K562 (cell line): Measurements from ENCODE around the gene DHRS3. TPM values are rescaled to one million over a fixed set of nuclear protein-coding genes. Genes with fewer than 3 reads are reported as not detected.

Experiments
- ARHGAP35 ChIP-seq: fragments of 450-650 bp; IDR thresholded peaks from 2 replicates; pipeline ENCODE4 v1.6.1; 2018; ENCODE audit not compliant: partially characterized antibody
- ARNT ChIP-seq, 2 experiments: fragments of 450-650 bp; IDR thresholded peaks; 2 replicates each; pipeline ENCODE4 v1.6.1; 2016; ENCODE audit warnings: mild to moderate bottlenecking in 1 of 2
- BDP1 ChIP-seq: IDR thresholded peaks from 3 replicates; pipeline ENCODE4 v1.6.1; 2011; ENCODE audit not compliant: insufficient read length, insufficient read depth
- CHD1 ChIP-seq: fragments of 200-600 bp; sonication (generic); IDR thresholded peaks from one replicate; pipeline ENCODE4 v1.6.1; 2012; ENCODE audit warnings: mild to moderate bottlenecking, moderate library complexity, low read length, inconsistent platforms
- ETS2 ChIP-seq: IDR thresholded peaks from 2 replicates; pipeline ENCODE4 v1.6.1; 2016; ENCODE audit warnings: borderline replicate concordance, missing genetic modification characterization, mild to moderate bottlenecking, moderate library complexity, missing compliant biosample characterization; ENCODE audit not compliant: poor library complexity, severe bottlenecking
- ETV1 ChIP-seq: fragments of 450-650 bp; conservative IDR thresholded peaks from 2 replicates; pipeline ENCODE4 v1.6.1; 2016; ENCODE audit warnings: missing genetic modification characterization, control low read depth, low read depth, missing compliant biosample characterization
- ETV5 ChIP-seq: sonication (generic); formaldehyde crosslinking; IDR thresholded peaks from 2 replicates; pipeline ENCODE4 v1.4.0; 2020; ENCODE audit warnings: low read depth, mild to moderate bottlenecking, missing genetic modification reagents
- FOXK2 ChIP-seq, 2 experiments: fragments of 450-650 bp; IDR thresholded peaks in 1 of 2; conservative IDR thresholded peaks in 1 of 2; 2 replicates each; pipeline ENCODE4 v1.6.1; 2016; ENCODE audit warnings: low read depth in 2 of 2, mild to moderate bottlenecking in 1 of 2
- MXI1 ChIP-seq: IDR thresholded peaks from 2 replicates; pipeline ENCODE4 v1.6.1; 2011; ENCODE audit warnings: low read depth, mild to moderate bottlenecking, improper control_type of control experiment, low read length
- POLR2A ChIP-seq: fragments of 450-650 bp; conservative IDR thresholded peaks from 2 replicates; pipeline ENCODE4 v1.6.1; 2016
- RFX5 ChIP-seq: IDR thresholded peaks from 2 replicates; pipeline ENCODE4 v1.6.1; 2011; ENCODE audit warnings: low read depth, mild to moderate bottlenecking, improper control_type of control experiment, low read length
- SAP30 ChIP-seq: fragments of 200-600 bp; sonication (generic); IDR thresholded peaks from 2 replicates; pipeline ENCODE4 v1.6.1; 2012; ENCODE audit warnings: borderline replicate concordance, low read depth, mild to moderate bottlenecking, moderate library complexity, low read length, control low read depth, inconsistent platforms; ENCODE audit not compliant: insufficient read depth, poor library complexity, severe bottlenecking
- SPI1 ChIP-seq: IDR thresholded peaks from 2 replicates; pipeline ENCODE4 v1.6.1; 2011; ENCODE audit warnings: low read depth, low read length, control low read depth, borderline replicate concordance
- STAG1 ChIP-seq: sonication (generic); formaldehyde crosslinking; IDR thresholded peaks from 2 replicates; pipeline ENCODE4 v1.5.0; 2020; ENCODE audit warnings: missing genetic modification reagents, borderline replicate concordance
- STAT5A ChIP-seq: IDR thresholded peaks from 2 replicates; pipeline ENCODE4 v1.6.1; 2012; ENCODE audit warnings: low read length, inconsistent platforms, borderline replicate concordance
- YBX1 ChIP-seq: fragments of 450-650 bp; IDR thresholded peaks from 2 replicates; pipeline ENCODE4 v1.7.1; 2016; ENCODE audit warnings: mild to moderate bottlenecking
- ZNF408 ChIP-seq: fragments of 250-450 bp; sonication (Bioruptor Pico); IDR thresholded peaks from 2 replicates; pipeline ENCODE4 v1.4.0; 2020; ENCODE audit warnings: low read depth, mild to moderate bottlenecking, moderate library complexity
- polyA plus RNA-seq, 8 experiments: library from polyadenylated mRNA; depleted of rRNA in 4 of 8; stranded (reverse) in 5 of 8; unstranded in 3 of 8; fragments of >200 nt; fragmentation: Nextera tagmentation in 2 of 8; fragmentation: Illumina TruSeq in 1 of 8; extraction: Ambion mirVana in 2 of 8; extraction: Trizol in 1 of 8; gene quantifications; 2 replicates each; pipeline versions ENCODE4 v1.2.1 to v1.2.3, GENCODE V29; 2011 to 2014; ENCODE audit warnings: inconsistent platforms in 1 of 8, missing spikeins in 1 of 8
- total RNA-seq, 7 experiments: library from RNA; depleted of rRNA in 6 of 7; stranded (reverse); fragments of >200 nt in 6 of 7; fragmentation: Illumina TruSeq in 2 of 7; extraction: Trizol in 2 of 7; gene quantifications; 2 replicates each; pipeline versions ENCODE4 v1.2.1 to v1.2.3, GENCODE V29; 2011 to 2021; ENCODE audit warnings: low replicate concordance in 1 of 7
- TF ChIP-seq, protein P1 (sequence below), 2 experiments: fragments of 250-450 bp in 1 of 2; fragments of 450-650 bp in 1 of 2; sonication (Bioruptor Pico) in 1 of 2; IDR thresholded peaks; 2 replicates each; pipeline versions ENCODE4 v1.6.1 to v1.8.0; 2016 to 2021; ENCODE audit warnings: mild to moderate bottlenecking in 2 of 2, moderate library complexity in 2 of 2, missing compliant biosample characterization in 1 of 2, missing genetic modification characterization in 1 of 2
- TF ChIP-seq, protein P2 (sequence below): fragments of 450-650 bp; IDR thresholded peaks from 2 replicates; pipeline ENCODE4 v1.6.1; 2016; ENCODE audit warnings: low read depth, mild to moderate bottlenecking, moderate library complexity
- TF ChIP-seq, protein P3 (sequence below): sonication (generic); formaldehyde crosslinking; IDR thresholded peaks from 2 replicates; pipeline ENCODE4 v1.8.1; 2023; ENCODE audit warnings: mild to moderate bottlenecking, missing genetic modification reagents
- TF ChIP-seq, protein P4 (sequence below): sonication (generic); formaldehyde crosslinking; IDR thresholded peaks from 2 replicates; pipeline ENCODE4 v1.8.0; 2022; ENCODE audit warnings: missing genetic modification reagents, mild to moderate bottlenecking, borderline replicate concordance

The DHRS3 gene
- total and polyA plus RNA-seq, 9 of the 15 experiments (the other 6 are each of a cell fraction or from before 2014, with no cell fraction given): 21.0 to 116 (median 58.7) TPM

DNA sequence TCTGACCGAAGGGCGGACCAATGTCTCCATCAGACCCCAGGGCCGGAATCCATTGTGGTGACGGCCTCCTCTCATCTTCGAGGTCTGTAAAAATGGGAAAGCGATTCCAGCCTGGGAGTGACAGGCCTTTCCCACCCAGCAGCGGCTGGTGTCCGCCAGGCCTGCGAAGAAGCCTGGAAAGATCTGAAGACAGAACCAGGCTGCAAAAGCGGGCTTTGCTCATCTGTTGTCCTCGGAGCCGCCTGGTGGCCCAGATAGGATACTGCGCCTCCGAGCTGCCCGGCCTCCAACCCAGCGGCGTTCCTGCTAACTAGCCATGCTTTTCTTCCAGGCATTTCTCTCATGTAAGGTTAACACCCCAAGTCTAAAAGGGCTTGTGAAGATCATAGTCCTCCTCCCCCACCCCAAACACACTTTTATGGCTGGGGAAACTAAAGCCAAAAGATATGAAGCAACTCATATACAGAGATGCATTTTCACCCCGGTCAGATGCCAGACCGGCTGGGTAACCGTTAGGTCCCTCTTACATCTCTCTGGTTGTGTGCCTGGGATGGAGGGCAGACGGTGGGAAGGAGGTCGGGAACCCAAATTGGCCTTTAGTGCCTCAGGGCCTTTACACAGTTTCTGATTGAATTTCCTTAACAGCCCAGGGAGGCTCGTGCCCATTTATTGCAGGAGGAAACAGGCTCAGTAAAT, 1.9 kb upstream of the DHRS3 start (continued):
- no peak for TF ChIP-seq ARHGAP35
- TF ChIP-seq, protein P1, sequence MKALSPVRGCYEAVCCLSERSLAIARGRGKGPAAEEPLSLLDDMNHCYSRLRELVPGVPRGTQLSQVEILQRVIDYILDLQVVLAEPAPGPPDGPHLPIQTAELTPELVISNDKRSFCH (CRISPR knock-in tag; IDR thresholded peaks at IDR 0.05): no peak
- TF ChIP-seq, protein P1 (tag; IDR thresholded peaks at IDR 0.05): no peak
- TF ChIP-seq BDP1: no peak
- TF ChIP-seq, protein P2, sequence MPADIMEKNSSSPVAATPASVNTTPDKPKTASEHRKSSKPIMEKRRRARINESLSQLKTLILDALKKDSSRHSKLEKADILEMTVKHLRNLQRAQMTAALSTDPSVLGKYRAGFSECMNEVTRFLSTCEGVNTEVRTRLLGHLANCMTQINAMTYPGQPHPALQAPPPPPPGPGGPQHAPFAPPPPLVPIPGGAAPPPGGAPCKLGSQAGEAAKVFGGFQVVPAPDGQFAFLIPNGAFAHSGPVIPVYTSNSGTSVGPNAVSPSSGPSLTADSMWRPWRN: no peak
- TF ChIP-seq, protein P3, sequence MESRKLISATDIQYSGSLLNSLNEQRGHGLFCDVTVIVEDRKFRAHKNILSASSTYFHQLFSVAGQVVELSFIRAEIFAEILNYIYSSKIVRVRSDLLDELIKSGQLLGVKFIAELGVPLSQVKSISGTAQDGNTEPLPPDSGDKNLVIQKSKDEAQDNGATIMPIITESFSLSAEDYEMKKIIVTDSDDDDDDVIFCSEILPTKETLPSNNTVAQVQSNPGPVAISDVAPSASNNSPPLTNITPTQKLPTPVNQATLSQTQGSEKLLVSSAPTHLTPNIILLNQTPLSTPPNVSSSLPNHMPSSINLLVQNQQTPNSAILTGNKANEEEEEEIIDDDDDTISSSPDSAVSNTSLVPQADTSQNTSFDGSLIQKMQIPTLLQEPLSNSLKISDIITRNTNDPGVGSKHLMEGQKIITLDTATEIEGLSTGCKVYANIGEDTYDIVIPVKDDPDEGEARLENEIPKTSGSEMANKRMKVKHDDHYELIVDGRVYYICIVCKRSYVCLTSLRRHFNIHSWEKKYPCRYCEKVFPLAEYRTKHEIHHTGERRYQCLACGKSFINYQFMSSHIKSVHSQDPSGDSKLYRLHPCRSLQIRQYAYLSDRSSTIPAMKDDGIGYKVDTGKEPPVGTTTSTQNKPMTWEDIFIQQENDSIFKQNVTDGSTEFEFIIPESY (CRISPR knock-in tag): peak; percentile 31; the same call in 1 of the 2 replicates
- no peak for TF ChIP-seq POLR2A
- no peak for TF ChIP-seq ZNF408 (CRISPR knock-in tag)
- TF ChIP-seq ETV5 (CRISPR knock-in tag): no peak; the same call in 1 of the 2 replicates
- TF ChIP-seq SPI1: no peak
- no peak for TF ChIP-seq YBX1
- TF ChIP-seq, protein P4, sequence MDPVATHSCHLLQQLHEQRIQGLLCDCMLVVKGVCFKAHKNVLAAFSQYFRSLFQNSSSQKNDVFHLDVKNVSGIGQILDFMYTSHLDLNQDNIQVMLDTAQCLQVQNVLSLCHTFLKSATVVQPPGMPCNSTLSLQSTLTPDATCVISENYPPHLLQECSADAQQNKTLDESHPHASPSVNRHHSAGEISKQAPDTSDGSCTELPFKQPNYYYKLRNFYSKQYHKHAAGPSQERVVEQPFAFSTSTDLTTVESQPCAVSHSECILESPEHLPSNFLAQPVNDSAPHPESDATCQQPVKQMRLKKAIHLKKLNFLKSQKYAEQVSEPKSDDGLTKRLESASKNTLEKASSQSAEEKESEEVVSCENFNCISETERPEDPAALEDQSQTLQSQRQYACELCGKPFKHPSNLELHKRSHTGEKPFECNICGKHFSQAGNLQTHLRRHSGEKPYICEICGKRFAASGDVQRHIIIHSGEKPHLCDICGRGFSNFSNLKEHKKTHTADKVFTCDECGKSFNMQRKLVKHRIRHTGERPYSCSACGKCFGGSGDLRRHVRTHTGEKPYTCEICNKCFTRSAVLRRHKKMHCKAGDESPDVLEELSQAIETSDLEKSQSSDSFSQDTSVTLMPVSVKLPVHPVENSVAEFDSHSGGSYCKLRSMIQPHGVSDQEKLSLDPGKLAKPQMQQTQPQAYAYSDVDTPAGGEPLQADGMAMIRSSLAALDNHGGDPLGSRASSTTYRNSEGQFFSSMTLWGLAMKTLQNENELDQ: no peak
- no peak for TF ChIP-seq ETS2 (tag)
- TF ChIP-seq CHD1: no peak
- TF ChIP-seq ETV1 (tag): no peak
- TF ChIP-seq FOXK2 (conservative IDR thresholded peaks at IDR 0.05 in 1 of 2, IDR thresholded peaks at IDR 0.05 in 1 of 2; ENCODE audit: low read depth in 2 of 2): no peak
- peak; percentile 91 for TF ChIP-seq STAG1
- TF ChIP-seq STAT5A: no peak; the same call in 1 of the 2 replicates
- no peak for TF ChIP-seq SAP30
- no peak for TF ChIP-seq MXI1
- TF ChIP-seq ARNT (IDR thresholded peaks at IDR 0.05): no peak
- no peak for TF ChIP-seq RFX5
